CD4-positive, alpha-beta T cell (primary cell): ENCODE measurements around the gene MAPKAPK3. TPM values are rescaled to one million over a fixed set of nuclear protein-coding genes. Genes with fewer than 3 reads are reported as not detected.

ENCODE experiments used
- ATAC-seq: fragments of 200-7000 bp; cut with Tn5 transposase; one replicate; pipeline ENCODE4 v1.10.0; 2022; ENCODE audit warnings: mild to moderate bottlenecking; ENCODE audit not compliant: poor library complexity
- CTCF ChIA-PET: fragments of 350-600 bp; sonication (Branson Sonifier 250); formaldehyde crosslinking; loops from one replicate; lab custom pipeline; 2021; ENCODE audit warnings: antibody characterized with exemption, inconsistent platforms; lab: Charles Lee
- POLR2A ChIA-PET: fragments of 350-600 bp; sonication (Branson Sonifier 250); formaldehyde crosslinking; loops from one replicate; lab custom pipeline; 2021; ENCODE audit warnings: antibody characterized with exemption, inconsistent platforms; lab: Charles Lee
- DNase-seq, 14 experiments: peaks; one replicate each; pipeline ENCODE4 v3.0.0-alpha.2; 2013 to 2020; ENCODE audit warnings: mixed read lengths in 2 of 14
- H3K27ac ChIP-seq, 2 donors: one replicate each; pipeline versions ENCODE4 v1.5.1 to v1.7.0; 2013; ENCODE audit warnings: low read length in 2 of 2, low read depth in 1 of 2, mild to moderate bottlenecking in 1 of 2
- H3K27me3 ChIP-seq, 2 experiments: 1 replicate in 1 of 2; 2 replicates in 1 of 2; pipeline versions ENCODE4 v1.6.1 to v1.7.0; 2013; ENCODE audit warnings: low read length in 2 of 2, control low read depth in 1 of 2, mild to moderate bottlenecking in 1 of 2, moderate library complexity in 1 of 2; ENCODE audit not compliant: insufficient read depth in 2 of 2, control insufficient read depth in 1 of 2
- H3K36me3 ChIP-seq: one replicate; pipeline ENCODE4 v1.6.1; 2013; ENCODE audit warnings: low read length, control low read depth; ENCODE audit not compliant: insufficient read depth
- H3K4me1 ChIP-seq: one replicate; pipeline ENCODE4 v1.6.1; 2013; ENCODE audit warnings: low read length, control low read depth; ENCODE audit not compliant: insufficient read depth
- H3K4me3 ChIP-seq: one replicate; pipeline ENCODE4 v1.5.1; 2013; ENCODE audit warnings: mild to moderate bottlenecking, low read length, moderate library complexity
- H3K9me3 ChIP-seq, 2 experiments: 1 replicate in 1 of 2; 2 replicates in 1 of 2; pipeline versions ENCODE4 v1.6.1 to v1.7.0; 2013; ENCODE audit warnings: low read length in 2 of 2, mild to moderate bottlenecking in 2 of 2, control low read depth in 1 of 2, moderate library complexity in 1 of 2; ENCODE audit not compliant: control insufficient read depth in 1 of 2, insufficient read depth in 1 of 2
- H3K27ac Mint-ChIP-seq: one replicate; pipeline ENCODE4 v1.8.0; 2020; ENCODE audit warnings: mixed read lengths
- H3K27me3 Mint-ChIP-seq: one replicate; pipeline ENCODE4 v1.8.0; 2021; ENCODE audit warnings: mixed read lengths
- H3K36me3 Mint-ChIP-seq: one replicate; pipeline ENCODE4 v1.8.0; 2021; ENCODE audit warnings: low read depth, mixed read lengths
- H3K4me1 Mint-ChIP-seq: one replicate; pipeline ENCODE4 v1.8.0; 2021; ENCODE audit warnings: low read depth, mixed read lengths
- H3K4me3 Mint-ChIP-seq: one replicate; pipeline ENCODE4 v1.8.0; 2020; ENCODE audit warnings: mild to moderate bottlenecking, mixed read lengths
- H3K9me3 Mint-ChIP-seq: one replicate; pipeline ENCODE4 v1.8.0; 2020; ENCODE audit warnings: mixed read lengths
- CTCF ChIP-seq: fragments of 200-600 bp; IDR thresholded peaks from one replicate; pipeline ENCODE4 v1.8.0; 2022; ENCODE audit warnings: antibody characterized with exemption, mild to moderate bottlenecking
- intact Hi-C, 2 experiments: fragments of 100-400 bp; cut with DNase I in 1 of 2; cut with micrococcal nuclease in 1 of 2; formaldehyde crosslinking; loops; one replicate each; pipeline versions ENCODE4 v1.15.1 to v1.9.0; 2023 to 2025; cut with DNase I, micrococcal nuclease
- total RNA-seq, 174 experiments: library from RNA in 2 of 174; stranded (reverse) in 2 of 174; gene quantifications; one replicate each; pipeline ENCODE4 v1.2.3 and lab custom pipeline; 2021 to 2026

Gene MAPKAPK3
- total RNA-seq, 2 experiments from 2014 or later: 16.4 to 16.6 TPM

- Mint-ChIP-seq H3K4me3 (peak overlapping the region; percentile 63), H3K27me3 (no peaks in the 10 kb centered on the region), H3K9me3 (no peaks in the 10 kb centered on the region), H3K36me3 (peaks cover 17% of the 10 kb centered on the region), H3K4me1 (peaks cover 56% of the 10 kb centered on the region), H3K27ac (peak overlapping the region; percentile 93)
- Histone ChIP-seq H3K27me3 (no peaks in the 10 kb centered on the region), H3K27ac (peak overlapping the region; percentile 73 to 86), H3K4me1 (peaks cover 73% of the 10 kb centered on the region), H3K4me3 (no peak overlapping the region), H3K36me3 (peaks cover 27% of the 10 kb centered on the region), H3K9me3 (no peaks in the 10 kb centered on the region)
- DNase-seq (no peak), ATAC-seq (no peak)
- CTCF ChIA-PET: interaction anchor here (1.4 to 2.6 kb wide), 4 partner anchors 9 to 16 kb away, joined by 4 to 20 read pairs (median 6); partner anchors contain the start of gene CISH
- intact Hi-C loops: no loop called here
- POLR2A ChIA-PET: interaction anchor here (2.0 to 20.8 kb wide), 6 partner anchors 9 to 28 kb away, joined by 6 to 446 read pairs (median 34); partner anchors contain the start of genes C3orf18, CISH, HEMK1 and MAPKAPK3
- TF ChIP-seq CTCF: no peak
These were observed 16.7 kb upstream of the MAPKAPK3 start for GRCh38 chr3:50600141-50600753.

GRCh38 chr3:50600841-50601591 lies 15.9 kb upstream of the MAPKAPK3 start:
- Histone ChIP-seq H3K4me1 (peaks cover 80% of the 10 kb centered on the region), H3K4me3 (peak overlapping the region; percentile 34), H3K9me3 (no peaks in the 10 kb centered on the region), H3K36me3 (peaks cover 35% of the 10 kb centered on the region), H3K27me3 (no peaks in the 10 kb centered on the region), H3K27ac (peak overlapping the region; percentile 73 to 86)
- peak overlapping the region; percentile 63 for H3K4me3 Mint-ChIP-seq
- H3K9me3 Mint-ChIP-seq: no peaks in the 10 kb centered on the region
- no peaks in the 10 kb centered on the region for H3K27me3 Mint-ChIP-seq
- intact Hi-C loops: no loop called here
- ChIA-PET CTCF (interaction anchor here (0.7 to 2.6 kb wide), 6 partner anchors 8 to 15 kb away, joined by 3 to 20 read pairs (median 5); partner anchors contain the start of gene CISH), POLR2A (interaction anchor here (0.8 to 20.8 kb wide), 10 partner anchors 10 to 260 kb away, joined by 3 to 446 read pairs (median 6); partner anchors contain the start of genes C3orf18, CISH, CYB561D2 and HEMK1)
- DNase-seq: peak; percentile 41 to 88 (median 60)
- peaks cover 24% of the 10 kb centered on the region for H3K36me3 Mint-ChIP-seq
- peak overlapping the region; percentile 93 for H3K27ac Mint-ChIP-seq
- peak; percentile 71 for ATAC-seq
- TF ChIP-seq CTCF: no peak
- H3K4me1 Mint-ChIP-seq: peaks cover 64% of the 10 kb centered on the region

GRCh38 chr3:50602595-50603191 lies 14.3 kb upstream of the MAPKAPK3 start:
- no peak for ATAC-seq
- Histone ChIP-seq H3K27me3 (no peaks in the 10 kb centered on the region), H3K36me3 (peaks cover 51% of the 10 kb centered on the region), H3K9me3 (no peaks in the 10 kb centered on the region), H3K27ac (peak overlapping the region; percentile 73 to 86), H3K4me1 (peaks cover 95% of the 10 kb centered on the region), H3K4me3 (peak overlapping the region; percentile 34)
- POLR2A ChIA-PET: interaction anchor here (1.1 to 20.8 kb wide), 9 partner anchors 8 to 782 kb away, joined by 3 to 446 read pairs (median 7); partner anchors contain the start of genes C3orf18, CISH, HEMK1 and MANF
- peaks cover 79% of the 10 kb centered on the region for H3K4me1 Mint-ChIP-seq
- DNase-seq: no peak
- H3K27me3 Mint-ChIP-seq: no peaks in the 10 kb centered on the region
- peaks cover 41% of the 10 kb centered on the region for H3K36me3 Mint-ChIP-seq
- peak overlapping the region; percentile 93 for H3K27ac Mint-ChIP-seq
- CTCF ChIA-PET: interaction anchor here (0.9 to 2.6 kb wide), 2 partner anchors 9 to 12 kb away, joined by 3 to 20 read pairs; partner anchors contain the start of gene CISH
- H3K4me3 Mint-ChIP-seq: peak overlapping the region; percentile 74
- intact Hi-C loops: no loop called here
- no peak for TF ChIP-seq CTCF
- H3K9me3 Mint-ChIP-seq: no peaks in the 10 kb centered on the region
